ENCODE measurements around the gene ABCC6.
"Not testable (repeated sequence)": the region's sequence is repeated elsewhere in the genome, so short reads cannot be mapped to it uniquely, and the experiment has no call there.

The ABCC6 gene

DNA sequence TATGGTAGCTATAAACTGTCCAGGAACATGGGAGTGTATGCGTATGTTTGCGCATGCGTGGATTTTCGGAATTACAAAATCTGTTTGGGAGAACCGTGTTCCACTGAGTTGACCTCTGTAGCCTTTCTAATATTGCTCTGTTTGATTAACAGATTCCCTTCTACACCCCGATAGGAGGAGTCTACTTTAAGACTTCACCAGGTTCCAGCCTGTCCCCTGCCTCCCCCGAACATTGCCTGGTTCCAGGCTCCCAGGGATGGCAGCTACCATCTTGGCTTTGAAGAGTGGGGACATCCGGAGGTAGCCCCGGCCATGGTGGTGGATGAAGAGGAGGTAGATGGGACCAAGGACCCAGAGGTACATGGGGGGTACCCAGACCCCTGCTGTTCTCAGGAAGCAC, 1.9 kb downstream of the ABCC6 start:
- FAIRE-seq, result not testable (repeated sequence)

DNA sequence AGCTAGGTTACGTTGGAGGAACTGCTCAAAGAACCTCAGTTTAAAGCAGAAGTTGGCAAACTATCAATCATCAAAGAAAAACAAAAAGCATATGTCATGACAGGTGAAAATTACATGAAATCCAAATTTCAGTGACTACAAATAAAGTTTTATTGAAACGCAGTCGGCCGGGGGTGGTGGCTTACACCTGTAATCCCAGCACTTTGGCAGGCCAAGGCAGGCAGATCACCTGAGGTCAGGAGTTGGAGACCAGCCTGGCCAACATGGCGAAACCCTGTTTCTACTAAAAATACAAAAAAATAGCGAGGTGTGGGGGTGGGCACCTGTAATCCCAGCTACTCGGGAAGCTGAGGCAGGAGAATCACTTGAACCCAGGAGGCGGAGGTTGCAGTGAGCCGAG, 2.8 kb downstream of the ABCC6 start:
- not testable (repeated sequence) for FAIRE-seq

DNA sequence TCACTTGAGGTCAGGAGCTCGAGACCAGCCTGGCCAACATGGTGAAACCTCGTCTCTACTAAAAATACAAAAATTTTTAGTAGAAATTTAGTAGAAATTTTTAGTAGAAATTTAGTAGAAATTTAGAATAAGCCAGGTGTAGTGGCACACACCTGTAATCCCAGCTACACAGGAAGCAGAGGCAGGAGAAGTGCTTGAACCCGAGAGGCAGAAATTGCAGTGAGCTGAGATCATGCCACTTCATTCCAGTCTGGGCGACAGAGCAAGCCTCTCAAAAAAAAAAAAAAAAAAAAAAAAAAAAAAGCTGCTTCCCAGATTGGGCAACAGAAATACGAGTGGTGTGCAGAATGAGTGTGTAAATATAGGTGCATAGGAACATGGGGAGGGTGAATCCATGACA, 4.5 kb downstream of the ABCC6 start:
- not testable (repeated sequence) for FAIRE-seq

DNA sequence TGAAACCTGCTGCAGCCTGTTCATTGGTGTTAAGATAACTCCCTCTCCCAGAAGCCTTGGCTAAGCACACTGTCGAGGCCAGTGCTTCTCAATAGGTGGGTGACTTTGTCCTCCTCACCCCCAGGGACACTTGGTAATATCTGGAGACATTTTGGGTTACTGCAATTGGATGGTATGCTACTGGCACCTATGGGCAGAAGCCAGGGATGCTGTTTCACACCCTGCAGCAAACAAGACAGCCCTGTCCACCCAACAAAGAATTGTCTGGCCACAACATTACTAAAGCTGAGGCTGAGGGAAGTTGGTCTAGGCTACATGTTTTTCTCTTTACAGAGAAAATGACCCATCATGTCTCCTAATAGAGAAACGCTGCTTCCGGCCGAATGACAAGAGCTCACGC, 4.9 kb downstream of the ABCC6 start:
- FAIRE-seq, result not testable (repeated sequence)

DNA sequence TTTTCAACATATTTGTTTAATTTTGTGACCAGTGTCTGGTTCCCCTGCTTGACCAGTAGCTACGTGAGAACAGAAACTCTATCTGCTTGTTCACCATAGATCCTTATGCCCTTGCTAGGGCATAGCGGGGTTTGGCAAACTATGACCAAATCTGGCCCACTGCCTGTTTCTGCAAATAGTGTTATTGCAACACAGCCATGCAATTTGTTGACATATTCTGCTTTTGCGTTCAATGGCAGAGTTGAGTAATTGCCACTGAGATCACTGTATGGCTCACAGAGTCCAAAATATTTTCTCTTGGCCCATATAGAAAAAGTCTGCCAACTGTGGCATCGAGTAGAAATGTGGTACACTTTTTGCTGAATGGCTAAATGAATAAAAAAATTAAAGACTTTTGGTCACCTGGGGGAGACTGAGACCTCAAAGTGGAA, 9.4 kb downstream of the ABCC6 start:
- not testable (repeated sequence) for FAIRE-seq

DNA sequence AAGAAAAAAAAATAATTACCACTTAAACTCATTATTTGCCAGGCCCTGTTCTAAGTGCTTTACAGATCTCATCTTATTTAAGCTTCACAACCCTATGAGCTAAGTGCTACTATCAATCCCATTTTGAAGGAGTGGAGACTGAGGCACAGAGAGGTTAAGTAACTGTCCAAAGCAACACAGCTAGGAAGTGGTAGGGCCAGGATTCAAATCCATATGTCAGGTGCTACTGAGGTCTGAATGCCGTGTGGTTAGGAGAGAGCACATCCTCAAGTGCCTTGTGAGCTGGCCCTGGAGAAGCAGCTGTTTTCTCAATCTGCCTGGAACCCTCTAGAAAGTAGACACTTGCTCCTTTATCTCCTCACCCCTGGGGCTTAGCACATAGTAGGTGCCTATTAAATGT, 11.9 kb downstream of the ABCC6 start:
- FAIRE-seq, result not testable (repeated sequence)

DNA sequence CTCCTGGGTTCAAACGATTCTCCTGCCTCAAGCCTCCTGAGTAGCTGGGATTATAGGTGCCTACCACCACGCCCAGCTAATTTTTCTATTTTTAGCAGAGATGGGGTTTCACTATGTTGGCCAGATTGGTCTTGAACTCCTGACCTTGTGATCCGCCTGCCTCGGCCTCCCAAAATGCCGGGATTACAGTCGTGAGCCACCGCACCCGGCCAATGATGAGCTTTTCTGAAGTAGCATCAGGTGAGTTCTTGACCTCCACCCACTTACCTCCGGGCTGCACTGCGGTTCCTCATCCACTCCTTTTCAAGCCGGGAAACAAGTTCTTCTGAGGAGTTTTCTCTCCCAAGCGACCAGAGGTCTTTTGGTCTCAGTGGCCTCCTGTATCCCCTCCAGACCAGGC, 14.8 kb downstream of the ABCC6 start:
- not testable (repeated sequence) for FAIRE-seq

DNA sequence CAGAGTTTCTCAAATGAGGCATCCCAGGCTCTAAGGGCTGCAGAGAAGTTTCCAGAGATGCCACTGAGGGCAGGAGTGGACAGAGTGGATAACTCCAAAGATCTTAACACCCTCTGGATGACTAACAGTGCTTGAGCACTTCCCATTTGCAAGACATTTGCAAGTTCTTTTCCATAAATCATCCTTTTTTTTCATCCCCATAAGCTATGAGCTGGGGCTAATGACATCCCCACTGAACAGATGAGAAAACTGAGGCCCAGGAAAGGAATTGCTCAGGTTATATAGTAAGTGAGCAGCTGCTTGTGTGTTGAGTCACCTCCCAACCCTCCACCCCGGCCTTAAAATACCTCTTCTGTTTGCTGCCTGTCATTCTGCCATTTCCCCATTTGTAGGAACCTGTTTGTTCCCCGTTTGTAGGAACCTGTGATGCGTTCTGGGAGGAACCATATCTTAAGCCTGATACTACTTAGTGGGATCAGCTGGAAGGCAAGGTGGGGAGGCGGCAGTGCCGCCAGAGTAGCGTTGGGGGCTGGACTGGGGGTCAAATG, 15.4 kb downstream of the ABCC6 start:
- not testable (repeated sequence) for FAIRE-seq

DNA sequence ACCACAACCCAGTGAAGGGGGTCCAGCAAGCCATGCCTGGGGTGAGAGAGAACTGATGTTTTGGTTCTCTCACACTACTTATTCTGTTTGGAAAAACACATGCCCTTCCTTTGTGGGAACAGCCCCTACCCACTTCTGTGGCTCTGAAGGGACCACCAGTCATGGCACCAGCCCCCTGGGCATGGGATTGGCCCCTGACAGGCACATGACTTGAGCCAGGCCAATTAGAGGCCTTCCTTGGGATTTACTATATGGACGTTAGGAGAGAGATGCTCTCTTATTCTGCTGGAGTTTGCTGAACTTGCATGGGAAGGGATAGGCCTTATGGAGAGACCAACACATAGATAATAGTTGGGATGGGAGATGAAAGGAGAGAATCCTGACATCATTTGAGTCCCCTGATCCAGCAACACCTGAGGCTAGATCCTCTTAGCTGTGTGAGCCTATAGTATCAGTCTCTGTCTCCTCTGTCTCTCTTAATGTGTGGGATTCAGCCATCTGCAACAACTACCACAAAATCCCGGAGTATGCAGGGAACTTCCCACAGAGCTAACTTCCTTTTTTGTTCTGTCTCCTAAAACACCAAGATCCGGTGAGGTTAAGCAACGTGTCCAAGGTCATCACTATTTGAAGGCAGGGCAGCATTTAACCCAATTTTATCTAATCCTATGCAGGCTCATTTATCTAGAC, 16.1 kb downstream of the ABCC6 start:
- FAIRE-seq, result not testable (repeated sequence)

DNA sequence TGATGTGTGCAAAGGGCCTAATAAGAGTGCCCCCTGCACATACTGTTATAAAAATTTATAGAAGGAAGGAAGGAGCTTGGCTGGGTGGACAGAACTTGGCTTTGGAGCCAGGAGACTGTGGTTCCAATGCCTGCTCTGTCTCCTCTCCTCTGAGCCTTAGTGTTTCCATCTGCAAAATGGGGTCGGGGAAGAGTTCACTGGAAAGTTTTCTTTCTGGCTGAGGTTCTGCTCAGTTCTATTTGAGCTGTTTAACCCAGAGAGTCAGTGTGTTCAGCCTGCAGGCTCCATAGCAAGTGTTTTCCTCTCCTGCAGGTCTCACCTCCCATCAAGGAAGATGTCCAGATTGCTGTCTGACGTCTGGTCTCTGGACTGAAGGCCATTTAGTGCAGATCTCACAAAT, 17.4 kb downstream of the ABCC6 start:
- not testable (repeated sequence) for FAIRE-seq

DNA sequence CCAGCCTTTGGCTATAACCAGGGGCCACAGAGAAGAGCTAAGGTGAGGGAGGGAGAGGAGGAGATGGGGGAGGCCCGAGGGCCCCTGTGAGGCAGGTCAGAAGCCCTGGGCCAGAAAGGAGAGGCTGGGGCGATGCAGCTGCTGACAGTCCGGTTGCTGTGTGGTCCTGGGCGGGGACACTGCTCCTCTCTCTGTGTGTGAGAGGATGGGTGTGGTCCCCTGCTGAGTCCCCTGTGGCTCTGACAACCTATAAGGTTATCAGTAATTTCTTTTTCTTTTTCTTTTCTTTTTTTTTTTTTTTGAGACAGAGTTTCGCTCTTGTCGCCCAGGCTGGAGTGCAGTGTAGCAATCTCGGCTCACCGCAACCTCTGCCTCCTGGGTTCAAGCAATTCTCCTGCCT, 18.7 kb downstream of the ABCC6 start:
- not testable (repeated sequence) for FAIRE-seq

DNA sequence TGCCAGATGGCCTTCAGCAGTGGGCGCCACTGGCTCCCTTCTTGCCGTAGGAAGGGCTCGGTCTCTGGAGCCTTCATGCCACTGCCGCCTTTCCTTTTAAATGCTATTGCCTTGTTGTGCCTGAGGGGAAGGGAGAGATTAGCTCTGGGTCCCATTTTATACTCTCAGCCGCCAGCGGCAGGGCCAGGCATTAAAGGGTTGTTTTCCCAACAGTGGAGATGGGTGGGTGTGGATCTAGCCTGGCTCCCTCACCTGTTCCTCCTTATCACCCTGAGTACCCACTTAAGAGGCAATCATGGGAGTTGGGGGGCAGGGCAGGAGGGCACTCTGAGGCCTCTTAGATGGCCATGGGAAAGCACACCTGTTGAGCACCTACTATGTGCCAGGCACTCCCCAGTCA, 19.8 kb downstream of the ABCC6 start:
- not testable (repeated sequence) for FAIRE-seq

DNA sequence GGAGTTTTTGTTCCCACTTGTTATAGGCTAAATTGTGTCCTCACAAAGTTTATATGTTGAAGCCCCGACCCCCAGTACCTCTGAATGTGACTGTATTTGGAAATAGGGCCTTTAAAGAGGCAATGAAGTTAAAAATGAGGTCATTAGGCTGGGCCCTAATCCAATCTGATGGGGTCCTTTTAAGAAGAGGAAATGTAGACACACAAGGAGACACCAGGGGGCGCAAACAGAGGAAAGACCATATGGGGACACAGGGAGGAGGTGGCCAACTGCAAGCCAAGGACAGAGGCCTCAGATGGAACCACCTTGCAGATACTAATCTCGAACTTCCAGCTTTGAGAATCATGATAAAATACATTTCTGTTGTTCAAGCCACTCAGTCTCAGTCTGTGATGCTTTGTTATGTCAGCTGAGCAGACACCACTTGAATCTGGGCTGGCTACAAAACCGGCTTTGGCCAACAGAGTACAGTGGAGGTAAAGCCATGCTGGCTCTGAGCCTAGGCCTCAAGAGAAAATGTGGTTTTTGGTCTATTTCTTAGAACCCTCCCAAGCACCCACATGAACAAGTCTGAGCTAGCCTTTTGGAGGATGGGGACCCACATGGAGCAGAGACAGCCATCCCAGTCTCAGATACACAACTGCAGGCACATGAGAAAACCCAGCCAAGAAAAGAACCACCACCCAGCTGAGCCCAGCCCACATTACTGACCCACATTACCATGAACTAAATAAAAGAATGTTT, 20.7 kb downstream of the ABCC6 start:
- FAIRE-seq, result not testable (repeated sequence)

DNA sequence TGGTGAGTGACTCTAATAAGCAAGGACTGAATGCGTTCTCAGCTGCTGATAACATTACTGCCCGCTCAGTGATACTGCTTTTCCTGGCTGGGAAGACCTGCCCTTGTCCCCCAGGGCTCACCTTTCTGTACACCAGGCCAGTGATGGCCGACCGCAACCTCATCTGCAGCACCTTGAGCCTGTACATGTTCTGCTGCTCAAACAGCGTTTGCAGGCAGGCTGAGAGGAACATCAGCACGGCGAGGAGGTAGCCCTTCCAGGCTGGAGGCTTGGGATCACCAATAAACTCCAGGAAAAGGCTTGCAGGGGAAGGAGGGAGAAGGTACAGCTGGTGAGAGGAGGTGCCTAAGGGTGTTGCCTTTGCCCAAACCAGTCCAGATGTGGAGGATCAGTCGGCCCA, 21.4 kb downstream of the ABCC6 start:
- not testable (repeated sequence) for FAIRE-seq

DNA sequence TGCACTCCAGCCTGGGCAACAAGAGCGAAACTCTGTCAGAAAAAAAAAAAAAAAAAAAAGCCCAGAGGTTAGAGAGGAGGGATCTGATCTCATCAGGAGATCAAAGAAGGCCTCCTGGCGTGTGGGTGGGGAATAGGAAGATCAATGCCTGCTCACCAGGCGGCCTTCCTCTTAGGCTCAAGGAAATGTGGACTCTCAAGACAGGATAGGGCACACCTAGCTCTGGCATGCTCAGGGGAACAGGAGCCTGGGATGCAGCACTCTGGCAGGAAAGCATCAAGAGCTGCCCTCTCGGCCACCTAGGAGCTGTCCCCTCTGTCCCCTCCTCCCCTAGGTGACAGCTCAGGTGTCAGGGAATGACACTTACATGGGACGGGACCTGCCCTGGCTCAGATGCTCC, 22.9 kb downstream of the ABCC6 start:
- not testable (repeated sequence) for FAIRE-seq

DNA sequence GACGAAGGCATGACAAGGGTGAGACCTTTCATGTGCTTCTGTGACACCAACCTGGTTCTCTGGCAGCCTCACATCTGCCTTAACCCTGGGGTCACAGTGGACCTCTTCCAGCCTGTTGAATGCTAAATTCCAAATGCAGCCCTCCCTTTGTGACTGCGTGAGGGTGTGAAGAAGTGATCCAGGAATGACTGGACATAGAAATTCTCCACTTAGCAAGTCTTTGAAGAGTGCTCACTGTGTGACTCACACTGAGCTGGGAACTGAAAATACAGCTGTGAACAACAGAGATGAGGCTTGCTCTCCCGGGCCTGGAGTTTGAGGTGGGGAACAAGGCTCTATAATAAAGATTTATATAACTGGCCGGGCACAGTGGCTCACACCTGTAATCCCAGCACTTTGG, 23.9 kb downstream of the ABCC6 start:
- not testable (repeated sequence) for FAIRE-seq

DNA sequence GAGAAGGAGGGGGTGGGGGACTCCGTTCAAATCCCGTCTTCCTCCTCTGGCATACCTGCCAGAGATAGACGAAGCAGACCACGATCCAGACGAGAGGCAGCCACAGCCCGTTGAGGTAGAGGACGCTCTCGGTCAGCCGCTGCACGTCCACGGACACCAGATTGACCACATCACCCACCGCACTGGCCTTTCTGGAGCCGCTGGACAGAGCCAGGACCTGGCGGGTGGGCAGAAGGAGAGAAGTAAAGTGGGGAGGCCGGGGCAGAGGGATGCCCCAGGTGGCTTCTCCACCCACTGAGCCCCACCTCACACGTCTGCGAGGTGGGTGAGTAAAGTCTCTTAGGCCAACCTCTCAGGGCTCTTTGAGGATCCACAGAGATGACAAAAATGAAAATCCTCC, 25.3 kb downstream of the ABCC6 start:
- no peak for FAIRE-seq

DNA sequence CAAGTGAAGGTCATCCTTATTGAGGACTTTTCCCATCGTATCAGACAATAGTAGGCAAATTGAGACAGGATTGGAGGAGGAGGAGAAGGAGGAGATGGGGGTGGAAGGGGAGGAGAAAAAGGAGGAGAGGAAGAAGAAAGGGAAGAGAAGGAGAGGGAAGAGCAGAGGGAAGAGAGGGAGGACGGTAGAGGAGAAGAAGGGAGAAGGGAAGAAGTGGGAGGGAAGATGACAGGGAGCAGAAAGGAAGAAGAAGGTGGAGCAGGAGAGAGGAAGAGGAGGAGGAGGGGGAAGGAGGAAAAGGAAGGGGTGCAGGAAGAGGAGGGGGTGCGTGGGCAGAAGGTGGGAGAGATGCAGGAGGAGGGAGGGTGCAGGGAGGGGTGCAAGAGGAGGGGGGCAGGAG, 26.0 kb downstream of the ABCC6 start:
- no peak for FAIRE-seq

DNA sequence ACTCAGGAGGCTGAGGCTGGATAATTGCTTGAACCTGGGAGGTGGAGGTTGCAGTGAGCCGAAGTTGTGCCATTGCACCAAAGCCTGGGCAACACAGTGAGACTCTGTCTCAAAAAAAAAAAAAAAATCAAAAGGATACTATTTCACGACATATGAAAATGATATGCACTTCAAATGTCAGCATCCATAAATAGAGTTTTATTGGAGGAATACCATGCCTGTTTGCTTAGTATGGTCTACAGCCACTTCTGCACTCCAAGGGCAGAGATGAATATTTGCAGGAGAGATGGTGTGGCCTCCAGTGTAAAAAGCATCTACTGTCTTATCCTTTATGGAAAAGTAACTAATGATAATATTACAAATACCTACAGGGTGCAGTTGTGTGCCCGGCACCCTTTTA, 27.2 kb downstream of the ABCC6 start:
- no peak for FAIRE-seq

DNA sequence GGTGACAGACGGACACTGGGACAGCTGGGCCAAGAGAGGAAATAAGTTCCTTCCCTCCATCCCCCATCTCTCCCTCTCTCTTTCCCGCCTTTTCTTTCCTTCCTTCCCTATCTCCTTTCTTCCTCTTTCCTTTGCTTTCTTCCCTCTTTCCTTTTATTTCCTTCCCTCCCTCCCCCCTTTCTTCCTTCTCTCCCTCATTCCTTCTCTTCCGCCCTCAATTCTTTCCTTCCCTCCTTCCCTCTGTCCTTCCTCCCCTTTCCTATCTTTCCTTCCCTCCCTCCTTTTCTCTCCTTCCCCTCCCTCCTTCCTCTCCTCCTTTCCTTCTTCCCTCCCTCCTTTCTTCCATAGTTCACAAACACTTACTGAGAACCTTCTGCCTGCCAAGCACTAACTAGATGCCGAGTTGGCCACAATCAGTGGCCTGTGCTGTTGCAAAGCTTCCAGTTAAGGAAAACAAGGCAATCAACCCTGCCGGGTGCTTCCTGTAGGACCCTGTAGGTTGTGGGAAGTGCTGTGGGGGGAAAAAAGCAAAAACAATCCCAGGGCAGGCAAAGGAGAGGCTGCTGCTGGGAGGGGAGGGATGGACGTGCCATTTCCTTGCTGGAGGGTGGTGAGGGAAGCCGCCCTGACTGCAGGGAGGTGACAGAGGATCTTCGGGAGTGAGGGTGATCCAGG, 31.7 kb downstream of the ABCC6 start:
- FAIRE-seq, result no peak

DNA sequence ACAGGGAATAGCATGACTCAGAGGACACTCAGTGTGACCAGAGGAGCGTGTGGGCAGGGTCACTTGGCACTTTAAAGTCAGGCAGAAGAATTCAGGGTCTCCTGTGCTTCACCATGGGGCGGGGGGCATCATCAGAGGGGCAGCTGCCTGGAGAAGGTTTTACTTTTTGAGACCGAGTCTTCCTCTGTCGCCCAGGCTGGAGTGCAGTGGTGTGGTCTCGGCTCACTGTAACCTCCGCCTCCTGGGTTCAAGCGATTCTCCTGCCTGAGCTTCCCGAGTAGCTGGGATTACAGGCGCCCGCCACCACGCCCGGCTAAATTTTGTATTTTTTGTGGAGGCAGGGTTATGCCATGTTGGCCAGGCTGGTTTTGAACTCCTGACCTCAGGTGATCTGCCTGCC, 32.3 kb downstream of the ABCC6 start:
- not testable (repeated sequence) for FAIRE-seq

DNA sequence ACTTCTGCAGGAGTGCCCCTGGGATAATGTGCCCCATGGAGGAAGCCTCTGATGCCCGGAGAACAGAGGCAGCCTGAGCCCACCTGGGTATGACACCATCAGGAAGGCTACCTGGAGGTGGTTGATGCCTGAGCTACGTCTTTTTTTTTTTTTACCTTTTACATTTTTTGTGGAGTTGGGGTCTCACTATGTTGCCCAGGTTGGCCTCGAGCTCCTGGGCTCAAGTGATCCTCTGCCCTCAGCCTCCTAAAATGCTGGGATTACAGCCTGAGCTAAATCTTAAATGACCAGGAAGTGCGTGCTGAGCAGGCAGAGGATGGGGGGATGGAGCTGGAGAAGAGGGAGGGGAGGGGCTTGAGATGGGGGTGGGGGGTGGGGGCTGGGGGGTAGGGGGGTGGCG, 32.7 kb downstream of the ABCC6 start:
- FAIRE-seq, result no peak

DNA sequence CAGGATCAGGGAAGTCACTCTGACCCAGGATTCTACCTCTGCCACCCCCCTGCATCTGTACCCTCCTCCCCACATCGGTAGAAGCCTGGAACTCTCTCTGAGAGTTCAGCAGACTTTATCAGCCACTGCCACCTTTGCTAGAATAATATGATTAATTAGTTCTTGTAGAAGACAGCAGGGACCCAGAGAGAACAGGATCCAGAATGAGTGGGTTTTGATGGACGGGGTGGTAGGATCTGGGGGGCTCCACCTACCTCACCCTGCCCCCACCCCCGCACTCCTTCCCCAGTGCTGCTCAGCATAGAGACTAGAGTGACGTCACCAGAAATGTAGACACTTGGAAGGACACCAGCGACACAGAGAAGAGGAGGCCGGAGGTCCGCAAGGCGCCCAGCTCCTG, 33.5 kb downstream of the ABCC6 start:
- FAIRE-seq, result no peak

All from colon (tissue), 2 donors.